A549 (cell line): Measurements from ENCODE around the gene IRF6. TPM values are rescaled to one million over a fixed set of nuclear protein-coding genes. Genes with fewer than 3 reads are reported as not detected.

Source experiments
- ATAC-seq, 2 experiments: fragments of 200-7000 bp in 1 of 2; fragments of >200 bp in 1 of 2; cut with Nextera tagmentation in 1 of 2; cut with Tn5 transposase in 1 of 2; 3 replicates each; pipeline versions ENCODE4 v1.8.0 to v1.9.1; 2018 to 2020; ENCODE audit warnings: mild to moderate bottlenecking in 1 of 2, moderate library complexity in 1 of 2
- CTCF ChIA-PET: fragments of 300-600 bp; sonication (Branson Sonifier 250); formaldehyde crosslinking; extraction: SDS; loops from one replicate; lab custom pipeline; 2021; ENCODE audit warnings: antibody characterized with exemption, inconsistent platforms; lab: Yijun Ruan, JAX
- POLR2A ChIA-PET: fragments of 350-600 bp; formaldehyde crosslinking; extraction: SDS; loops from one replicate; lab custom pipeline; 2021; ENCODE audit warnings: antibody characterized with exemption, inconsistent platforms; lab: Yijun Ruan, JAX
- DNase-seq, 2 experiments: peaks; one replicate each; pipeline versions ENCODE4 v3.0.0 to v3.0.0-alpha.2; 2011 to 2016; ENCODE audit warnings: low read depth in 1 of 2, low spot score in 1 of 2
- FAIRE-seq: peaks from 2 replicates; lab custom pipeline; 2011; peaks lifted over from hg19 to GRCh38; lab: Jason Lieb, UNC
- H3K27ac ChIP-seq, 2 experiments: fragments of >200 bp; sonication (Bioruptor Twin); formaldehyde crosslinking; 3 replicates each; pipeline ENCODE4 v1.5.1; 2016 to 2017
- H3K4me1 ChIP-seq: fragments of >200 bp; sonication (Bioruptor Twin); formaldehyde crosslinking; 3 replicates; pipeline ENCODE4 v1.6.1; 2016
- H3K4me2 ChIP-seq: fragments of >200 bp; sonication (Bioruptor Twin); formaldehyde crosslinking; 3 replicates; pipeline ENCODE4 v1.6.1; 2016
- H3K4me3 ChIP-seq: fragments of >200 bp; sonication (Bioruptor Twin); formaldehyde crosslinking; 3 replicates; pipeline ENCODE4 v1.5.1; 2016
- H3K9me3 ChIP-seq: fragments of >200 bp; sonication (Bioruptor Twin); formaldehyde crosslinking; 3 replicates; pipeline ENCODE4 v1.6.1; 2016
- CBX2 ChIP-seq: fragments of 200-600 bp; sonication (generic); IDR thresholded peaks from 2 replicates; pipeline ENCODE4 v1.6.1; 2016; ENCODE audit warnings: low read depth, mild to moderate bottlenecking, borderline replicate concordance
- CHD2 ChIP-seq: fragments of 150-350 bp; IDR thresholded peaks from 2 replicates; pipeline ENCODE4 v1.6.1; 2014; ENCODE audit warnings: low read length; ENCODE audit not compliant: partially characterized antibody
- CHD4 ChIP-seq: fragments of 200-600 bp; sonication (generic); IDR thresholded peaks from 2 replicates; pipeline ENCODE4 v1.6.1; 2016; ENCODE audit warnings: antibody characterized with exemption, mild to moderate bottlenecking, borderline replicate concordance
- EHMT2 ChIP-seq: fragments of 200-600 bp; sonication (generic); IDR thresholded peaks from 2 replicates; pipeline ENCODE4 v1.6.1; 2016; ENCODE audit warnings: antibody characterized with exemption, low read depth, mild to moderate bottlenecking, moderate library complexity
- FOXS1 ChIP-seq: fragments of 250-450 bp; sonication (Bioruptor Pico); IDR thresholded peaks from 2 replicates; pipeline ENCODE4 v1.5.0; 2020; ENCODE audit warnings: mild to moderate bottlenecking, moderate library complexity
- GATA3 ChIP-seq: IDR thresholded peaks from 2 replicates; pipeline ENCODE4 v1.6.1; 2012; ENCODE audit warnings: borderline replicate concordance
- HOXB13 ChIP-seq: fragments of 250-450 bp; sonication (Bioruptor Pico); IDR thresholded peaks from 2 replicates; pipeline ENCODE4 v1.5.0; 2020; ENCODE audit warnings: low read depth, mild to moderate bottlenecking, moderate library complexity
- JUNB ChIP-seq: fragments of >200 bp; sonication (Bioruptor Twin); formaldehyde crosslinking; IDR thresholded peaks from 2 replicates; pipeline ENCODE4 v1.6.1; 2016
- MAFK ChIP-seq: fragments of 450-650 bp; IDR thresholded peaks from 2 replicates; pipeline ENCODE4 v1.6.1; 2014; ENCODE audit not compliant: partially characterized antibody
- MAZ ChIP-seq: fragments of 150-350 bp; IDR thresholded peaks from 2 replicates; pipeline ENCODE4 v1.6.1; 2014; ENCODE audit warnings: antibody characterized with exemption, low read depth, low read length, borderline replicate concordance
- NFE2L2 ChIP-seq: fragments of 150-350 bp; conservative IDR thresholded peaks from 2 replicates; pipeline ENCODE4 v1.6.1; 2014; ENCODE audit warnings: low read length
- NR3C1 ChIP-seq: fragments of >200 bp; sonication (Bioruptor Twin); formaldehyde crosslinking; IDR thresholded peaks from 3 replicates; pipeline ENCODE4 v1.6.1; 2017
- PHF8 ChIP-seq: fragments of 200-600 bp; sonication (generic); IDR thresholded peaks from 2 replicates; pipeline ENCODE4 v1.6.1; 2016; ENCODE audit warnings: low read depth, mild to moderate bottlenecking, antibody characterized with exemption, moderate library complexity, borderline replicate concordance
- SMC3 ChIP-seq: fragments of >200 bp; sonication (Bioruptor Twin); formaldehyde crosslinking; IDR thresholded peaks from 3 replicates; pipeline ENCODE4 v1.6.1; 2018; ENCODE audit warnings: inconsistent platforms
- ZSCAN20 ChIP-seq: fragments of 250-450 bp; sonication (Bioruptor Pico); IDR thresholded peaks from 2 replicates; pipeline ENCODE4 v1.8.0; 2022; ENCODE audit warnings: mild to moderate bottlenecking, moderate library complexity
- WGBS: methylation state at CpG from one replicate; pipeline ENCODE4 v1.1.6; 2017; ENCODE audit errors: missing lambda C conversion rate; 5-methylcytosine and 5-hydroxymethylcytosine counted together
- polyA plus RNA-seq, 4 experiments: library from polyadenylated mRNA; depleted of rRNA in 3 of 4; stranded (reverse); fragments of >200 nt; fragmentation: RNase III in 1 of 4; extraction: RNeasy Plus Mini Kit Qiagen cat#74134 plus additional on column Dnase treatment in 1 of 4; gene quantifications; 2 replicates in 3 of 4; 3 replicates in 1 of 4; pipeline ENCODE4 v1.2.3, GENCODE V29; 2011 to 2017
- TF ChIP-seq, protein P1 (sequence below): IDR thresholded peaks from 2 replicates; pipeline ENCODE4 v1.6.1; 2012; ENCODE audit warnings: low read depth, borderline replicate concordance
- TF ChIP-seq, protein P2 (sequence below): fragments of 250-450 bp; sonication (Bioruptor Pico); IDR thresholded peaks from 2 replicates; pipeline ENCODE4 v1.5.0; 2021; ENCODE audit warnings: mild to moderate bottlenecking, moderate library complexity, borderline replicate concordance
- TF ChIP-seq, protein P3 (sequence below): fragments of 200-600 bp; sonication (generic); IDR thresholded peaks from 2 replicates; pipeline ENCODE4 v1.6.1; 2016; ENCODE audit warnings: antibody characterized with exemption, mild to moderate bottlenecking, moderate library complexity
- TF ChIP-seq, protein P4 (sequence below): fragments of 150-350 bp; IDR thresholded peaks from 2 replicates; pipeline ENCODE4 v1.6.1; 2014; ENCODE audit warnings: low read depth, mild to moderate bottlenecking, low read length
- TF ChIP-seq, protein P5 (sequence below): IDR thresholded peaks from 2 replicates; pipeline ENCODE4 v1.6.1; 2012

The IRF6 gene
- polyA plus RNA-seq, 2 of the 4 experiments (the other 2 are of a cell fraction): 0.08 to 0.22 TPM

DNA sequence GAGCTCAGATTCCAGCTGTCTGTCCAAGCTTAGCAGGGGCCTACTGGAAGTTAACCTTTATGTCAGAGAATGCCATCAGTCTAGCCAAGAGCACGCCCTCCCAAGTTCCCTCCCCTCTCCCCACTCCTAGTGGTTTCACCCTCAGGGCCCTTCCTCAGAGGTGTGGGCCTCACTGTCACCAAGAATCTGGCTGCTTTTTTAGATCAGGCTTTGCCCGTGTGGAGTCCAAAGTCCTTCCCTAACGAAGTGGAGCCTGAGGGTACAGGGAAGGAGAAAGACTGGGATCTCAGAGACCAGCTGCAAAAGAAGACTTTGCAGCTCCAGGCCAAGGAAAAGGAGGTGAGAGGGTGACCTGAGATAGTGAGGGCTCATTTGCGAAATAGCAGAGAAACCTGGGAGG lies 25.7 kb downstream of the IRF6 start:
- Histone ChIP-seq H3K4me2 (no peak overlapping the region), H3K4me3 (no peak overlapping the region), H3K27ac (no peak overlapping the region), H3K4me1 (peaks cover 6% of the 10 kb centered on the region; the same call in 1 of the 3 replicates), H3K9me3 (peaks cover 6% of the 10 kb centered on the region)
- ChIA-PET POLR2A (no interaction called here), CTCF (interaction anchor here (1.0 to 1.6 kb wide), 3 partner anchors 8 to 32 kb away, joined by 4 to 5 read pairs (median 4); no protein-coding TSS in a partner anchor)
- 75% methylated on average over 4 of the region's 4 CpGs for WGBS
- FAIRE-seq: no peak
- DNase-seq: no peak
- ATAC-seq: no peak
- TF ChIP-seq CBX2 (no peak), CHD2 (no peak), CHD4 (no peak), MAZ (no peak), MAFK (no peak), ZSCAN20 (CRISPR knock-in tag) (no peak), EHMT2 (no peak)
- TF ChIP-seq, protein P1, sequence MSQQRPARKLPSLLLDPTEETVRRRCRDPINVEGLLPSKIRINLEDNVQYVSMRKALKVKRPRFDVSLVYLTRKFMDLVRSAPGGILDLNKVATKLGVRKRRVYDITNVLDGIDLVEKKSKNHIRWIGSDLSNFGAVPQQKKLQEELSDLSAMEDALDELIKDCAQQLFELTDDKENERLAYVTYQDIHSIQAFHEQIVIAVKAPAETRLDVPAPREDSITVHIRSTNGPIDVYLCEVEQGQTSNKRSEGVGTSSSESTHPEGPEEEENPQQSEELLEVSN: no peak
- TF ChIP-seq, protein P2, sequence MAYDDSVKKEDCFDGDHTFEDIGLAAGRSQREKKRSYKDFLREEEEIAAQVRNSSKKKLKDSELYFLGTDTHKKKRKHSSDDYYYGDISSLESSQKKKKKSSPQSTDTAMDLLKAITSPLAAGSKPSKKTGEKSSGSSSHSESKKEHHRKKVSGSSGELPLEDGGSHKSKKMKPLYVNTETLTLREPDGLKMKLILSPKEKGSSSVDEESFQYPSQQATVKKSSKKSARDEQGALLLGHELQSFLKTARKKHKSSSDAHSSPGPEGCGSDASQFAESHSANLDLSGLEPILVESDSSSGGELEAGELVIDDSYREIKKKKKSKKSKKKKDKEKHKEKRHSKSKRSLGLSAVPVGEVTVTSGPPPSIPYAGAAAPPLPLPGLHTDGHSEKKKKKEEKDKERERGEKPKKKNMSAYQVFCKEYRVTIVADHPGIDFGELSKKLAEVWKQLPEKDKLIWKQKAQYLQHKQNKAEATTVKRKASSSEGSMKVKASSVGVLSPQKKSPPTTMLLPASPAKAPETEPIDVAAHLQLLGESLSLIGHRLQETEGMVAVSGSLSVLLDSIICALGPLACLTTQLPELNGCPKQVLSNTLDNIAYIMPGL (CRISPR knock-in tag): no peak
- TF ChIP-seq, protein P3, sequence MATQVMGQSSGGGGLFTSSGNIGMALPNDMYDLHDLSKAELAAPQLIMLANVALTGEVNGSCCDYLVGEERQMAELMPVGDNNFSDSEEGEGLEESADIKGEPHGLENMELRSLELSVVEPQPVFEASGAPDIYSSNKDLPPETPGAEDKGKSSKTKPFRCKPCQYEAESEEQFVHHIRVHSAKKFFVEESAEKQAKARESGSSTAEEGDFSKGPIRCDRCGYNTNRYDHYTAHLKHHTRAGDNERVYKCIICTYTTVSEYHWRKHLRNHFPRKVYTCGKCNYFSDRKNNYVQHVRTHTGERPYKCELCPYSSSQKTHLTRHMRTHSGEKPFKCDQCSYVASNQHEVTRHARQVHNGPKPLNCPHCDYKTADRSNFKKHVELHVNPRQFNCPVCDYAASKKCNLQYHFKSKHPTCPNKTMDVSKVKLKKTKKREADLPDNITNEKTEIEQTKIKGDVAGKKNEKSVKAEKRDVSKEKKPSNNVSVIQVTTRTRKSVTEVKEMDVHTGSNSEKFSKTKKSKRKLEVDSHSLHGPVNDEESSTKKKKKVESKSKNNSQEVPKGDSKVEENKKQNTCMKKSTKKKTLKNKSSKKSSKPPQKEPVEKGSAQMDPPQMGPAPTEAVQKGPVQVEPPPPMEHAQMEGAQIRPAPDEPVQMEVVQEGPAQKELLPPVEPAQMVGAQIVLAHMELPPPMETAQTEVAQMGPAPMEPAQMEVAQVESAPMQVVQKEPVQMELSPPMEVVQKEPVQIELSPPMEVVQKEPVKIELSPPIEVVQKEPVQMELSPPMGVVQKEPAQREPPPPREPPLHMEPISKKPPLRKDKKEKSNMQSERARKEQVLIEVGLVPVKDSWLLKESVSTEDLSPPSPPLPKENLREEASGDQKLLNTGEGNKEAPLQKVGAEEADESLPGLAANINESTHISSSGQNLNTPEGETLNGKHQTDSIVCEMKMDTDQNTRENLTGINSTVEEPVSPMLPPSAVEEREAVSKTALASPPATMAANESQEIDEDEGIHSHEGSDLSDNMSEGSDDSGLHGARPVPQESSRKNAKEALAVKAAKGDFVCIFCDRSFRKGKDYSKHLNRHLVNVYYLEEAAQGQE: no peak
- TF ChIP-seq, protein P4, sequence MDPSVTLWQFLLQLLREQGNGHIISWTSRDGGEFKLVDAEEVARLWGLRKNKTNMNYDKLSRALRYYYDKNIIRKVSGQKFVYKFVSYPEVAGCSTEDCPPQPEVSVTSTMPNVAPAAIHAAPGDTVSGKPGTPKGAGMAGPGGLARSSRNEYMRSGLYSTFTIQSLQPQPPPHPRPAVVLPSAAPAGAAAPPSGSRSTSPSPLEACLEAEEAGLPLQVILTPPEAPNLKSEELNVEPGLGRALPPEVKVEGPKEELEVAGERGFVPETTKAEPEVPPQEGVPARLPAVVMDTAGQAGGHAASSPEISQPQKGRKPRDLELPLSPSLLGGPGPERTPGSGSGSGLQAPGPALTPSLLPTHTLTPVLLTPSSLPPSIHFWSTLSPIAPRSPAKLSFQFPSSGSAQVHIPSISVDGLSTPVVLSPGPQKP: no peak

DNA sequence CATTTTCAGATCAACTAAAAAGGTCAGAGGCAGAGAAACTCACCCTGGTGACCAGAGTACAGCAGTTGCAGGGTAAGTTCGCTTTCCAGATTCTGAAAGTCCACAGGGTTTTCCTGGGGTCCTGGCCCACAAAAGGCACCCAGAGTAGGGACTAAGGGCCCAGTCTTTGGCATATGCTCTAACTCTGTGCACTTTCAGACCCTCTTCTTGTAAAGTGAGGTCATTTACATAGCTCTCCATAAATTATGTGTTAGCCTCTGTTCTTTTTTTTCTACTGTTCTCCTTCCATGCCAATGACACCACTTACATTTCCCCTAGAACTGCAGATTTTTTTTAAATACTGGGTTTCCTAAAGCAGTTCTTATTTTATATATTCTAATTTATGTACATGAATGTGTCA lies 27.8 kb downstream of the IRF6 start:
- no peak for DNase-seq
- H3K4me2 ChIP-seq: no peak overlapping the region
- TF ChIP-seq GATA3: no peak
- no peak for TF ChIP-seq PHF8
- TF ChIP-seq NFE2L2: no peak
- TF ChIP-seq SMC3: no peak
- TF ChIP-seq MAZ: no peak
- no peak for TF ChIP-seq FOXS1
- TF ChIP-seq, protein P5, sequence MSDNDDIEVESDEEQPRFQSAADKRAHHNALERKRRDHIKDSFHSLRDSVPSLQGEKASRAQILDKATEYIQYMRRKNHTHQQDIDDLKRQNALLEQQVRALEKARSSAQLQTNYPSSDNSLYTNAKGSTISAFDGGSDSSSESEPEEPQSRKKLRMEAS: no peak
- no peak for TF ChIP-seq HOXB13 (CRISPR knock-in tag)
- TF ChIP-seq, protein P3: no peak
- no peak for TF ChIP-seq NR3C1
- no peak for TF ChIP-seq ZSCAN20 (CRISPR knock-in tag)
- TF ChIP-seq JUNB: no peak
- TF ChIP-seq CHD4: no peak
- H3K9me3 ChIP-seq: no peaks in the 10 kb centered on the region
- POLR2A ChIA-PET: no interaction called here
- CTCF ChIA-PET: interaction anchor here (1.2 to 1.7 kb wide), 2 partner anchors 45 to 212 kb away, joined by 3 to 4 read pairs; no protein-coding TSS in a partner anchor
- no peak overlapping the region for H3K27ac ChIP-seq
- WGBS: 84% methylated on average over 1 of the region's 1 CpG
- H3K4me1 ChIP-seq: no peaks in the 10 kb centered on the region
- no peak for FAIRE-seq
- no peak for ATAC-seq
- no peak overlapping the region for H3K4me3 ChIP-seq
